ENCODE data around the gene ZNF546.

- TF ChIP-seq POLR2AphosphoS5 (IDR thresholded peaks at IDR 0.05; ENCODE audit: insufficient read depth in 1 of 2, low read depth in 1 of 2) (no peak), CTCF (IDR thresholded peaks at IDR 0.05) (no peak), POLR2A (IDR thresholded peaks at IDR 0.05) (no peak)
Measured at GRCh38 chr19:40033989-40034560, 37.2 kb downstream of the ZNF546 start.

Data from vagina (tissue), 2 donors.